ENCODE results near the gene CD276.

CD276 gene

DNA sequence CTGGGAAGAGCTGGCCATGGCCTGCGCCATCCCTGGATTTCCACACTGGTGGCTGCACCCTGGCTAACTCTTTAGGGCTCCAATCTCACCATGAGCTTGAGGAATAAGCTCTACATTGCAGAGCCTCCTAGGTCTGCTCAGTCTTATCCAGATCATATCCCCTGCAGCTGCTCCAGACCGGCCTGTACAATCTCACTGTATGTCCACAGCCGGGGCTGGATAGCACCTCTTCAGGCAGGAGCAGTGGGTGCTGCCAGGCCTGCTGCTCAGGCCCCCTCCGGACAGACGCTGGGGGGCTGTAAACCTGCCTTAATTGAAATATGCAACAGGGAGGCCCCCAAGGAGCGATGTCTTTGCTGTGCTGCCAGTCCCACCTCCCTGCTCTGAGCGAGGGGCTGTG lies 53.4 kb downstream of the CD276 start:
- DNase-seq (ENCODE audit: low spot score) = no peak
- CTCF ChIA-PET = no interaction called here
- TF ChIP-seq, protein P1, sequence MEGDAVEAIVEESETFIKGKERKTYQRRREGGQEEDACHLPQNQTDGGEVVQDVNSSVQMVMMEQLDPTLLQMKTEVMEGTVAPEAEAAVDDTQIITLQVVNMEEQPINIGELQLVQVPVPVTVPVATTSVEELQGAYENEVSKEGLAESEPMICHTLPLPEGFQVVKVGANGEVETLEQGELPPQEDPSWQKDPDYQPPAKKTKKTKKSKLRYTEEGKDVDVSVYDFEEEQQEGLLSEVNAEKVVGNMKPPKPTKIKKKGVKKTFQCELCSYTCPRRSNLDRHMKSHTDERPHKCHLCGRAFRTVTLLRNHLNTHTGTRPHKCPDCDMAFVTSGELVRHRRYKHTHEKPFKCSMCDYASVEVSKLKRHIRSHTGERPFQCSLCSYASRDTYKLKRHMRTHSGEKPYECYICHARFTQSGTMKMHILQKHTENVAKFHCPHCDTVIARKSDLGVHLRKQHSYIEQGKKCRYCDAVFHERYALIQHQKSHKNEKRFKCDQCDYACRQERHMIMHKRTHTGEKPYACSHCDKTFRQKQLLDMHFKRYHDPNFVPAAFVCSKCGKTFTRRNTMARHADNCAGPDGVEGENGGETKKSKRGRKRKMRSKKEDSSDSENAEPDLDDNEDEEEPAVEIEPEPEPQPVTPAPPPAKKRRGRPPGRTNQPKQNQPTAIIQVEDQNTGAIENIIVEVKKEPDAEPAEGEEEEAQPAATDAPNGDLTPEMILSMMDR (conservative IDR thresholded peaks at IDR 0.05; ENCODE audit: low read depth) = no peak
- POLR2A ChIA-PET (ENCODE audit: low non-redundant PET) = no interaction called here
- H3K27ac ChIP-seq = no peak overlapping the region

DNA sequence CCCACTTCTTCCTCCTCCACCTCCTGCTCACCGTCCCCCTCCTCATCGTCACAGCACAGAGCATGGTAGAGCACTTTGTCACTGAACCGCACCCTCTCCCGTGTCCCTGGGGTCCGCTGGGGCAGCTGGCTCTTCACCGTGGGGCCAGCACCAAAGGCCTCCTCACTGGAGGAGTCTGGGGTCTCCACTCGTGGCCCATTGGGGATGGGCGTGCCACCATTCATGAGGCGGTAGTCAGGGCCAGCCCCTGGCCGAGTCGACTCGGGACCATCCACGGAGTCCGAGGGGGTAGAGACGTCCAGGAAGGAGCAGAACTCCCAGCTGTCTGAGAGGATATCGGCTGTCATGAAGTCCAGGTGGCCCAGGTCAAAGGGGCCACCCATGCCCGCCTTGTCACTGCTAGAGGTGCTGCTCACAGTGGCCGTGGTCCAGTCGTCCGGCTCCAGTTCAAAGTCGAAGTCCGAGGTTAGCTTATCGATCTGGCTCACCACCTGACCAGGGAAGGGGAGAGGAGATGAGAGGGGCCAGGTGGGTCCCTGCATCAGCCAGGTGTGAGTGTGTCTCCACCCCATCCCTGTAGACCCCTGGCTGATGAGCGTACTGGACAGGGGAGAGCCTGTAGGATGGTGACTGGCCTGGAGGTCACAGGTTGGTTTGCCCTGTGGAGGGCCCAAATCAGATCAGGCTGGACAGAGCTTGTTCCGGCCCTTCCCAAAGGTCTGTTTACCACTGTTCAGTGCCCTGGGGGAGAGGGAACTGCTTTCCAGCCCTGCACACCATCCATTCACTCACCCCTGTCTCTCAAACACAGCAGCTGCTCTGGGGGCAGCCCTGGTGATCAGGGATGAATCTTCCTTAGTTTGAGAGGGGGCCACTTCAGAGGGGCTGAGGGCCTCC lies 56.2 kb downstream of the CD276 start:
- DNase-seq (ENCODE audit: low spot score) = no peak
- POLR2A ChIA-PET (ENCODE audit: low non-redundant PET) = no interaction called here
- H3K27ac ChIP-seq = no peak overlapping the region
- CTCF ChIA-PET = no interaction called here
- TF ChIP-seq, protein P1 (conservative IDR thresholded peaks at IDR 0.05; ENCODE audit: low read depth) = no peak

DNA sequence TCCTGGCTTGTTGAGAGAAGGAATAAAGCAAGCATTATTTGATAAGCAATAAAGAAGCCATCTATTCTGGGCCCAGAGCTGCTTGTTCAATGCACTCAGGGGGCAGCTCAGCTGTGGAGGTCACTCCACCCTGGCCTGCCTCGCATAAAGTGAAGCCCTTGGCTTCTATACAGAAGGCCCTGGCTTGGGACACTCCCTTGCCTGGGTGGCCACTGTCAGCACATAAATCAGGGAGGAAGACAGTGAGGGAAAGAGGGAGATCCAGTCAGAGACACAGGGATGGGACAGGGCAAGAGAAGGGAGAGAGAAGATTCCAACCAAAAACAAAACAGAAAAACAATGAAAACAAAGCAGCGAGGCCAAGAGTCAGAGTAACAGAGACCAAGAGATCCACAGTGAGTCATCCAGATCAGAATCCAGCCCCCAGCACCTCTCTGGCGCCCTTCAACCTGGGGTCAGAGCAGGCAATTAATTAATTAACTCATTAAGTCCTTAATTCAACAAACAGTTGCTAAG lies 57.2 kb downstream of the CD276 start:
- POLR2A ChIA-PET (ENCODE audit: low non-redundant PET) = no interaction called here
- H3K27ac ChIP-seq = no peak overlapping the region
- TF ChIP-seq, protein P1 (conservative IDR thresholded peaks at IDR 0.05; ENCODE audit: low read depth) = no peak
- DNase-seq (ENCODE audit: low spot score) = no peak
- CTCF ChIA-PET = no interaction called here

DNA sequence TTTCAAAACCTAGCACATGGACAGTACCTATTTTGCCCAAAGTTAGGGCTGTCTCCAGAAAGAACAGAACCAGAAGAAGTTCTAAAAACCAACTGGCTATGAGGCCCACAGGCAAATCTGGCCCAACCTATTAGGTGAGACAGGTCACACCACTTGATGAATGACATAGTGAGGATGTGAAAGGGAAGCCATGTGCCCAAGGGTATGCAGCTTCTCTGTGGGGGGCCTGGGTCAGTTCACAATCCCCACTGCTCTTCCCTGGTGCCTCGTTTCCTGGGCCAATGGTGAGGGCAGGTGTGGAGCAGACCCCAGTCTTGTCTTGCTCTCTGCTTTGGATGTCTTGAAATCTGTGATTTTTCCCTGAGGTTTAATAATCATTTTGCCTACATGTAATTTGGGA lies 60.1 kb downstream of the CD276 start:
- ChIA-PET CTCF (interaction anchor here (0.7 kb wide), 1 partner anchor 314 kb away, joined by 5 read pairs; no protein-coding TSS in a partner anchor), POLR2A (ENCODE audit: low non-redundant PET) (no interaction called here)
- H3K27ac ChIP-seq = no peak overlapping the region
- TF ChIP-seq, protein P1 (conservative IDR thresholded peaks at IDR 0.05; ENCODE audit: low read depth) = no peak
- no peak for DNase-seq (ENCODE audit: low spot score)

DNA sequence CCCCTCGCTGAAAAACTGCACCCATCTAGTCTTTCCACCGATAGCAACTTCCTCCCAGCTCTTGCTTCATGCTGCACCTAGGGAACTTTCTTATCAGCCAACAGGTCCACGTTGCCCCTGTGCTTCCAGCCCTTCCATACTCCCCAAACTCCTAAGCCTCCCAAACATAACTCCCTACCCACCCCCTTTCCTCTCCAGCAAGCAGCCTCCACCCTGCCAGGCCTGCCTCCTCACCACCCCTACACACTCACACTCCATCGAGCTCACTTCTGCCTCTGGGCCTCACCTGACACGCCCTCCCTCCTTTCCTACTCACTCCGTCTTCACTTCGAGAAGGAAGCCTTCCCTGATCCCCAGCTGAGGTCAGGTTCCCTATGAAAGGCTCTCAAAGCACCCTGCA lies 60.9 kb downstream of the CD276 start:
- TF ChIP-seq, protein P1 (conservative IDR thresholded peaks at IDR 0.05; ENCODE audit: low read depth) = no peak
- no peak for DNase-seq (ENCODE audit: low spot score)
- POLR2A ChIA-PET (ENCODE audit: low non-redundant PET) = no interaction called here
- CTCF ChIA-PET = no interaction called here
- no peak overlapping the region for H3K27ac ChIP-seq

DNA sequence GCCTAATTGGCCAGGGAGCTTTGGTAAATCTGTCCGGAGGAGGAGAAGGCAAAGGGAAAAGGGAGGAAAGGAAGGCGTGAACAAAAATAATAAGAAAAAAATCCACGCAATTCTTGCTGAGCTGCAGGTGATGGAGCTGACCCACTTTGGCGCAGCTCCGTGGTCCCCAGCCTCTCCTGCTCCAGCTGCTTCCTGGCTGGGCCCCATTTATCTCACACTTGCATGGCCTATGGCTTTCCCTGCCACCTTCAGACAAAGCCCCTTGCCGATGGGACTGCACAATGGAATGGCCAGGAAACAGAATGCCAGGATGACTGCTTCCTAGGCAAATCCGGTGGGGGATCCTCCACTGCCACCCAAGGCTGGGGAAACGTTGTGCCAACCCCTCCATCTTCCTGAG lies 62.1 kb downstream of the CD276 start:
- TF ChIP-seq, protein P1 (conservative IDR thresholded peaks at IDR 0.05; ENCODE audit: low read depth) = no peak
- DNase-seq (ENCODE audit: low spot score) = no peak
- no peak overlapping the region for H3K27ac ChIP-seq
- ChIA-PET POLR2A (ENCODE audit: low non-redundant PET) (no interaction called here), CTCF (no interaction called here)

Data from RWPE1 (cell line).